Mucosa of descending colon (tissue), 3 donors: Measurements from ENCODE around the gene DGLUCY. TPM values are rescaled to one million over a fixed set of nuclear protein-coding genes. Genes with fewer than 3 reads are reported as not detected.
A peak's percentile ranks its signal among the peaks of the same experiment; 100 is the strongest.

Experiments used
- ATAC-seq: fragments of 200-7000 bp; cut with Tn5 transposase; one replicate; pipeline ENCODE4 v1.9.1; 2020; ENCODE audit warnings: mild to moderate bottlenecking, moderate library complexity
- DNase-seq, 3 donors: peaks; one replicate each; pipeline ENCODE4 v3.0.0-alpha.2; 2020
- H3K36me3 ChIP-seq: fragments of 200-600 bp; one replicate; pipeline ENCODE4 v1.8.0; 2021; ENCODE audit warnings: low read depth, mild to moderate bottlenecking
- H3K4me1 ChIP-seq: fragments of 200-600 bp; one replicate; pipeline ENCODE4 v1.8.0; 2021; ENCODE audit warnings: low read depth, mild to moderate bottlenecking
- H3K4me3 ChIP-seq: fragments of 200-600 bp; one replicate; pipeline ENCODE4 v1.8.0; 2021; ENCODE audit warnings: mild to moderate bottlenecking
- H3K9me3 ChIP-seq: fragments of 200-600 bp; one replicate; pipeline ENCODE4 v1.8.0; 2021; ENCODE audit warnings: mild to moderate bottlenecking
- CTCF ChIP-seq: fragments of 200-600 bp; IDR thresholded peaks from one replicate; pipeline ENCODE4 v1.8.0; 2022; ENCODE audit warnings: antibody characterized with exemption, mild to moderate bottlenecking
- intact Hi-C, 2 donors: fragments of 100-400 bp; cut with DNase I in 1 of 2; cut with micrococcal nuclease in 1 of 2; formaldehyde crosslinking; loops; one replicate each; pipeline versions ENCODE4 v1.11.0 to v1.11.1; 2022; cut with DNase I, micrococcal nuclease
- total RNA-seq, 3 donors: library from RNA; stranded (reverse); fragmentation: NEBNext Ultra II Directional in 2 of 3; extraction: Animal tissue kit (Norgen Biotek cat#: 25700) in 2 of 3; gene quantifications; one replicate each; pipeline versions ENCODE4 v1.2.1 to v1.2.4, GENCODE V29; 2021 to 2023
- donor health status: DM: no; HTN: no; CAD: no; lungs with moderate emphysema.
- donor health status: DM: no; HTN: no; CAD: no.
- donor health status: DM: no; HTN: yes; CAD: no.

DGLUCY gene
- total RNA-seq, 3 donors from 2014 or later = 94.0 to 149 (median 114) TPM

GRCh38 chr14:91158091-91158790, 44.4 kb downstream of the DGLUCY start:
- DNase-seq = peak in 1 of 3 donors; percentile 40
- Histone ChIP-seq H3K4me1 (peaks cover 47% of the 10 kb centered on the region), H3K4me3 (no peak overlapping the region), H3K36me3 (peaks cover 6% of the 10 kb centered on the region), H3K9me3 (no peaks in the 10 kb centered on the region)
- peak; percentile 1 for ATAC-seq
- TF ChIP-seq CTCF = no peak
- intact Hi-C loops = no loop called here

GRCh38 chr14:91159182-91159581, 45.3 kb downstream of the DGLUCY start:
- H3K4me3 ChIP-seq = no peak overlapping the region
- DNase-seq (no peak), ATAC-seq (no peak)
- H3K4me1 ChIP-seq = peaks cover 48% of the 10 kb centered on the region
- intact Hi-C loops = no loop called here
- peaks cover 6% of the 10 kb centered on the region for H3K36me3 ChIP-seq
- H3K9me3 ChIP-seq = no peaks in the 10 kb centered on the region
- TF ChIP-seq CTCF = no peak

- intact Hi-C loops = no loop called here
- peaks cover 6% of the 10 kb centered on the region for H3K36me3 ChIP-seq
- no peaks in the 10 kb centered on the region for H3K9me3 ChIP-seq
- ATAC-seq = no peak
- TF ChIP-seq CTCF = no peak
- H3K4me1 ChIP-seq = peaks cover 44% of the 10 kb centered on the region
- DNase-seq = no peak
- no peak overlapping the region for H3K4me3 ChIP-seq
Measured at GRCh38 chr14:91159906-91160305, 46.0 kb downstream of the DGLUCY start.

- intact Hi-C loops = no loop called here
- no peak for ATAC-seq
- H3K4me1 ChIP-seq = peaks cover 21% of the 10 kb centered on the region
- H3K4me3 ChIP-seq = no peak overlapping the region
- no peak for TF ChIP-seq CTCF
- H3K36me3 ChIP-seq = peaks cover 6% of the 10 kb centered on the region
- no peak for DNase-seq
- no peaks in the 10 kb centered on the region for H3K9me3 ChIP-seq
Measured at GRCh38 chr14:91163316-91163715, 49.4 kb downstream of the DGLUCY start.

- ATAC-seq (peak; percentile 93), DNase-seq (peak; percentile 69 to 75 (median 69))
- Histone ChIP-seq H3K4me1 (peaks cover 19% of the 10 kb centered on the region), H3K36me3 (peaks cover 6% of the 10 kb centered on the region), H3K9me3 (no peaks in the 10 kb centered on the region), H3K4me3 (no peak overlapping the region)
- intact Hi-C loops = no loop called here
- no peak for TF ChIP-seq CTCF
Measured at GRCh38 chr14:91164676-91165075, 50.8 kb downstream of the DGLUCY start.
